ENCODE measurements around the gene HIPK2.

The HIPK2 gene

DNA sequence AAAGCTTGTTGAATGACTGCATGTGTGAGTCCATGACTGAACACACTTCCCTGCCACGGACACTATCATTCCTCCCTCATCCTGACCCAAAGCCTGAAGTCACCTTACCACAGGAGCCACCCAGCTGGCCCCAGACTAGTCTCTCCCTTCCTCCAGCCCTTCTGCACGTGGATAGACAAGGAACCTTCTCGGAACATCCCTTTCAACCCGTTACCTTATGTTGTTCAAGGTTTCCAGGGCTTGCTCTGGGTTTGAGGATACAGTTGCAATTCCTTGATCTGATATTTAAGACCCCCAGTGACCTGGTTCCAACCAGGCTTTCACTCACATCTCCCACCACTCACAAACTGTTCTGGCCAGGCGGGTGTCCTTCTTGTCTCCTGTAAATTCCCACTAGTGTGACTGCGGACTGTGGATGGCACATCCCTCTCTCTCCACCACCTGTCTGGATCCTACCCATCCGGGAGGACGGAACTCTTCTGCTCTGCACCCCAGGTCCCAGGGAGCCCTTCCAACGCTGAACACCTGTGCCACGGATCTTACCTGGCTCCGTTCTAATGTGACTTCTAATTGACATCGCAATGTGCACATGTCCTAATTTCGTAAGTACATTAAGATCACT lies 62.5 kb downstream of the HIPK2 start:
- no peak for DNase-seq (ENCODE audit: low read depth, low spot score)

GRCh38 chr7:139714163-139714901 lies 63.5 kb downstream of the HIPK2 start:
- peak; percentile 15 for DNase-seq (ENCODE audit: low read depth, low spot score)

GRCh38 chr7:139713526-139714162 lies 64.2 kb downstream of the HIPK2 start:
- DNase-seq (ENCODE audit: low read depth, low spot score), result no peak

DNA sequence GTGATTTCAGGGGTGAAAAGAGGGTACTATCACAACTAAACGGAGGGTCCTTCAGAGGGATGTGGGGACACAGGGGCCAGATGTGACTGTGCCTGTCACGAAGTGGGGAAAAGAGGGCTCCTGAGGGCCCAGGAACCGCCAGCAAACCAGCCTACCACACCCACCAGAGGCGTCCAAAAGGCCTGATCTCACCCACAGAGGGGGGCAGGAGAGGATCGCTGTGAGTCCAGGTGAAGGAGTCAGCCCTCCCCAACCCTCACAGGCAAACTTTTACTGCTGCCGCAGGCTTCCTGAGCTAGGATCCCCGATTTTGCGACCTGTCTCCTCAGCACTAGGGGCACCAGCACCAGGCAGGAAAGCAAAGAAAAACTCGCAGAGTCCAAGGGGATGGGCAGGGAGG lies 64.7 kb downstream of the HIPK2 start:
- no peak for DNase-seq (ENCODE audit: low read depth, low spot score)

- no peak for DNase-seq (ENCODE audit: low read depth, low spot score)
These were observed 65.6 kb downstream of the HIPK2 start for GRCh38 chr7:139711991-139712743.

GRCh38 chr7:139710036-139710435 lies 67.8 kb downstream of the HIPK2 start:
- no peak for DNase-seq (ENCODE audit: low read depth, low spot score)

- no peak for DNase-seq (ENCODE audit: low read depth, low spot score)
These were observed 68.3 kb downstream of the HIPK2 start for GRCh38 chr7:139709485-139709884.

GRCh38 chr7:139708541-139708940 lies 69.3 kb downstream of the HIPK2 start:
- no peak for DNase-seq (ENCODE audit: low read depth, low spot score)

DNA sequence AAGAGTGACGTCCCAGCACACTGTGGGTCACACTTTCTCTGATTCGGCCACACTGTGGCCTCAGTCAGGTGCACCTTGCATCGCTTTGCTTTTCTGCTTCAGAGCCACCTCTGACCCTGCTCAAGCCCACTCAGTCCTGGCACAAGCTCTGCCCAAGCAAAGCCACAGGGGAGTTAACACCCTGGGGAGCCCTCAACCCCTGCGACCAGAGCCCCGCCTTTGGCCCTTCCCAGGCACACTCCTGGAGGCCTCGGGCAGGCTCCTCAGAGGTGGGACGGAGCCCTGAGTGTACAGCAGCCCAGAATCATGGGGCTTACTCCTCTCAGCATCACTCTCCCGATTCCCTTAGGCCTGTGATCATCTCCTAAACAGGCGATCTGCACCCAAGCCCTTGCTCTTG lies 71.0 kb downstream of the HIPK2 start:
- no peak for DNase-seq (ENCODE audit: low read depth, low spot score)

DNA sequence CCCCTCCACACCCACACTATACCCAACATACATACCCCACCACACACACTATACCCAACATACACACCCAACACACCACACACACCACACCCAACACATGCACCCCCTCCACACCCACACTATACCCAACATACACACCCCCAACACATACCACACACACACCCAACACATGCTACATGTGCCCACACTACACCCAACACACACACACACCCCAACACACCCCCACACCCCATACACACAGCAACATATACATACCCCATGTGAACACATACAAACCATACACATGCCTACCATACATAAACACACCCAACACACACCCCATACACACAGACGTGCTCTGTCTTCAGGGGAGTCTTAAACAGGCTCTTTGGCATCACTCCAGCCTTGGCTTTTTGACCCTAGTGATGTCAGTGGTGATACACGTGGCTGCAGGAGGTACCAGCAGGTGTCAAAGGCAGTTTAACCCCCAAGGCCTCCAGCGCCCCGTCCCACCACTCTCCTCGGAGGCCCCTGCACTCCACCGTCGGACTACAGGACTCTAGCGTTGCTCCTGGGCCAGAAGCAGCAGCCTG lies 73.4 kb downstream of the HIPK2 start:
- DNase-seq (ENCODE audit: low read depth, low spot score), result no peak

- no peak for DNase-seq (ENCODE audit: low read depth, low spot score)
These were observed 74.1 kb downstream of the HIPK2 start for GRCh38 chr7:139703487-139704307.

DNA sequence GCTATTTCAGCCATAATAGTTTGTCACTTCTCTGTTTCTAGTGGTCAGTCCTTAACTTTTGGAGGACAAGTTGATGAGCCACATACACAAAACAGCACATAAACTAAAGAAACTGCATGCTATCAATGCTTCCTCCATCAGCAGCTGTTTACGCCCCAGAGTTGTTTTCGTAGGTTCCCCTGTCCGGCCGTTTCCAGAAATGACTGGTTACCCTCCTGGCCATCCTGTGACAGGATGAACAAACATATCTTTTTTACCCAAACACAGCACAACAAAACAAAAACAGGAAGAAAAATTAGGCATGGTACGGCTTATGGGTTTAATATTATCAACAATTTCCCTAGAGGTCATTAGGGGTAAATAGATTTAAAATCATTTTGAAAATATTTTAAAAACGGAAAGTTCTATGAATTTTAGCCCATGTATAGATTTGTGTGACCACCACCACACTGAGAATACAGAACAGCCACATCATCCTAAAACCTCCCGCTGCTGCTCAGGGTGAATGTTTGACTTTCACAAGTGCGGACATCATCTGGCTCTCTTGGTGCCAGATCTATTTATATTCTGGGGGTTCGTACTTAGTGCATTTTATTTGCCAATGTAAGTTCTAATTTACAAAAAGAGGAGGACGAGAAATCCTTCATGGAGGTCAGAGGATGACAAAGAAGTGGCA lies 74.8 kb downstream of the HIPK2 start:
- DNase-seq (ENCODE audit: low read depth, low spot score), result no peak

- DNase-seq (ENCODE audit: low read depth, low spot score), result no peak
These were observed 75.5 kb downstream of the HIPK2 start for GRCh38 chr7:139702313-139702731.

DNA sequence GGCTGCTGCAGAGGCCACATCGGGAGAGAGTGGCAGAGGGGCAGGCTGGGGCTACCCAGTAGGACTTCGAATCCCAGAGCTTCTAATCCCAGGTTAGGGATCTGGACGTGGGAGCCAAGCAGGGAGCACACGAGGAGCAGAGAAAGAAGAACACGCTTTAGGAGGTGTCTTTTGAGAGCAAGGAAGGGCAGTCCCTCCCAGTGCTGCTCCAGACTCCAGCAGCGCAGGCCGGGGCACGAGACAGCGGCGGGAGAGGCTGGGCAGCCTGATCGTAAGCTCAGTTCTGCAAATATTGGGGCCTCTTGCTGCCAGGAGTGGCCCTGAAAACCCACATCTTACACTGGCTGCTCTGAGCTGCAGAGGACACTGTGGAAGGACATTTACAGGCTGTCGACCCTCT lies 75.9 kb downstream of the HIPK2 start:
- no peak for DNase-seq (ENCODE audit: low read depth, low spot score)

- no peak for DNase-seq (ENCODE audit: low read depth, low spot score)
These were observed 77.1 kb downstream of the HIPK2 start for GRCh38 chr7:139700505-139701235.

DNA sequence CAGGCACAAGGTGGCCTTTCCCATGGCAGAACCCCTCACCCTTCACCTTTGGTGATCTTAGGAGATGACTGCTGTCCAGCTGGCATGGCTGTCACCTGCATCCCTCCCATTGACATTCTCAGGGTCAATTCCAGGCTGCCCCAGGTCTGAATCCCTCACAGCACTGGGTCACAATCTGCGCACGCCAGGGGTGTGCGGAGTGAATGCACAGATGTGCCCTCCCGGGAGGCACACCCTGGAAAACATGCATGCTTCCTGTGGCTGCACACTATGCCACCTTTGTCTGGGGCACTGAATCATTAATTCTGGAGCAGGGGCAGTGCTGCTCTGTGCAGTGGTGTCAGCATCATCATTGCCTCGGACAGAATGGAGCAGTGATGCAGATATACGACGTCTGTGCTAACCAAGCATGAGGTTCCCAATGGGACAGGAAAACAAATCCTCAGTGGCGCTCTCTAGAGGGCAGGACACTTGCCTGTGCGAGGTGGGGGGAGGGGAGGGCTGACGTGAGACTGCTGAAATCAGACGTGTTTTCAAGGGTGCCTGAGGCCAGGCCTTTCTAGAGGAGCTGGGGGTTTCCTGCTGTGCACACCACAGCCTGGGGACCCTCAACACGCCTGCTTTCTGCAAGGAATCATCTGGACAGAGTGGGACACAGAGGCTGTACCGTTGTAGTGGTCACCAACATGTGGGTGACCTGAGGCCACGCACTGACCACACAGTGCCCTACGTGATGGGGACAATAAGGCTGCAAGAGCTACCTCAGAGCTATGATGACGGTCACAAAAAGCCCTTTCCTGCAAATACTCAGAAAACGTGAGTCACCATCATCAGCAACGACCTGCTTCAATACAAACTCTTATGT lies 77.9 kb downstream of the HIPK2 start:
- DNase-seq (ENCODE audit: low read depth, low spot score), result no peak

- no peak for DNase-seq (ENCODE audit: low read depth, low spot score)
These were observed 79.0 kb downstream of the HIPK2 start for GRCh38 chr7:139698844-139699243.

DNA sequence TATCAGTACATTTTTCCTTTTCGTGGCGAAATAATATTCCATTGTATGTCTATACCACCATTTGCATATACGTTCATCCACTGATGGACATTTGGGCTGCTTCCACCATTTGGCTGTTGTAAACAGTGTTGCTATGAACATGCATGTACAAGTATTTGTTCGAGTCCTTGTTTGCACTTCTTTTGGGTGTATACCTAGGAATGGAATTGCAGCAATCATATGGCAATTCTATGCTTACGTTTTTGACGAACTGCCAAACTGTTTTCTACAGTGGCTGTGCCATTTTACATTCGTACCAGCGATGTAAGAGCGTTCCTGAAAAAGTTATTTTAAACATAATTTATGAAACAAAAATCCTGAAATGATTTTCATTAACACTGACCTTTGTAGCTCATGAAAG lies 79.5 kb downstream of the HIPK2 start:
- DNase-seq (ENCODE audit: low read depth, low spot score), result no peak

- no peak for DNase-seq (ENCODE audit: low read depth, low spot score)
These were observed 80.7 kb downstream of the HIPK2 start for GRCh38 chr7:139697056-139697455.
